ENCODE measurements around the gene FABP7.
"Not testable (repeated sequence)": the region's sequence is repeated elsewhere in the genome, so short reads cannot be mapped to it uniquely, and the experiment has no call there.

Gene FABP7

DNA sequence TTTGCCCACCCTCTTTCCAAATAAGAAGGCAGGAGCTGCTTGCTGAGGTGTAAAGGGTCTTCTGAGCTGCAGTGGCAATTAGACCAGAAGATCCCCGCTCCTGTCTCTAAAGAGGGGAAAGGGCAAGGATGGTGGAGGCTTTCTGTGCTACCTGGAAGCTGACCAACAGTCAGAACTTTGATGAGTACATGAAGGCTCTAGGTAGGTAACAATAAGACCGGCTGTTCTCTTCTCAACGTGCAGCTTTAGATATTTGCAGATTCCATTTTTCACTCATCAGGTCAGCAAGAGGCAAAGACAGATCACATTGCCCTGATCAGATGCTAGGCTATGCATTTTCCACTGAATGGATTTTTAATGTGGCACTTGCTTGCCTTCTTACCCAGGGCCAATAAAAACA is at the start of gene FABP7:
FABP7 (plus strand) TSS at position 50 of the 400 bp plus-strand sequence; CDS start at position 129, 79 bp downstream.
- DNase-seq (ENCODE audit: low spot score): no peak

DNA sequence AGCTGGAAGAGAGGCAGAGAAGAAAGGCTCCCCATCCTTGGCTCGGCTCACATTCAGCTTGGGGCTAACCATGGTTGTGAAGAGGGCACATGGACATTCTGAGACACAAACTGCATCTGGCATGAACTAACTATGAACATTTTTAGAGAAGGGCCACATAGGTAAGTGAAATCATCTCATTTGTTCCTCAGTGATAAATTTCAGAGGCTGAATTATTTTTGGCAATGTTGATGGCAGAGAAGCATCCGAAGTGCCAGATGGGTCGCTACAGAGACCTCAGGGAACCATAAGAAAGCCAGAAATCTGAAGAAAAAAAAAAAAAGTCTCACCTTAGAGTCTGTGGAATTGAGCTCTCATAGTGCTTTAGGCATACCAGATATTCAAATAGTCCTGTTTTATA is 49.2 kb upstream of the FABP7 start:
- no peak for DNase-seq (ENCODE audit: low spot score)

DNA sequence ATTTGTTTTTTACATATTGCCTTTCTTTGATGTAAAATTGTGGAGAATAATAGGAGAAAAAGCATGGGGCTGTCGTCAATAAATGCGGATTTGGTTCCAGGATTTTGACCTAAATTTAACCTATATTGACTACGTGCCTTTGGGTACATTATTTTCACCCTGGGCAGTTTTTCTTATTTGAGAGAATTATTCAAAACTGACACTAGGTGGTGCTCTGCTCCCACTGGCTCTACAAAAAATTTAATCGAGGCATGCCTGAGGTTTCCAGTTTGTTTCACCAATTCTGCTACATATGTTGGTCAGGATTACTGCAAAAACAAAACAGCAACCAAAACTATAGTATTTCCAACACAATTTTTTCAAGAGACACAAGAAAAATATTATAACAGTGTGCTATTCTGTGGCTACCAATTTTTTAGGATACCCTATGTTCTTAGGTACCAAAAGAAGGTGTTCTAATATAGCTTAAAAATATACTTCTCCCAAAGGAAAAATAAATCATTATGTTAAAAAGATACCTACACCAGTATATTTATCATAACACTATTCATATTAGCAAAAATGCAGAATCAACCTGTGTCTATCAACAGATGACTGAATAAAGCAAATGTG is 48.6 kb upstream of the FABP7 start:
- no peak for DNase-seq (ENCODE audit: low spot score)

DNA sequence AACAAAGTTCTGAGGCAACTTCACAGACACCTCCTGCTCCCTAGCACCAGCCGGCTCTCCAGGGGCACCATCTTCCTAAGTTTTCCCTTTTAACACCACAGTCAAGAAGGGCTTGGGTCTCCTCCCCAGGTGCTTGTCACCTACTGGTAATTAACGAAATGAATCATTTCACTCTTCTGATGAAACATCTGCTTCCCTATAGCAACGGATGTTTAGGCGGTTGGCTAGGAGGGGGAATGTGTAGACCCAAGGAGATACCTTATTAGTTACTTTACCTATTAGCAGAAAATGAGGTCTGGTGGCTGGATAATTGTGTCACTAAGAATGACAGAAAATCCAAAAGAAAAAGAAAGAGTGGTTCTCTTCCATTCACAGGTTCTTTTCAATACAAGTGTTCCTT is 46.3 kb upstream of the FABP7 start:
- no peak for DNase-seq (ENCODE audit: low spot score)

DNA sequence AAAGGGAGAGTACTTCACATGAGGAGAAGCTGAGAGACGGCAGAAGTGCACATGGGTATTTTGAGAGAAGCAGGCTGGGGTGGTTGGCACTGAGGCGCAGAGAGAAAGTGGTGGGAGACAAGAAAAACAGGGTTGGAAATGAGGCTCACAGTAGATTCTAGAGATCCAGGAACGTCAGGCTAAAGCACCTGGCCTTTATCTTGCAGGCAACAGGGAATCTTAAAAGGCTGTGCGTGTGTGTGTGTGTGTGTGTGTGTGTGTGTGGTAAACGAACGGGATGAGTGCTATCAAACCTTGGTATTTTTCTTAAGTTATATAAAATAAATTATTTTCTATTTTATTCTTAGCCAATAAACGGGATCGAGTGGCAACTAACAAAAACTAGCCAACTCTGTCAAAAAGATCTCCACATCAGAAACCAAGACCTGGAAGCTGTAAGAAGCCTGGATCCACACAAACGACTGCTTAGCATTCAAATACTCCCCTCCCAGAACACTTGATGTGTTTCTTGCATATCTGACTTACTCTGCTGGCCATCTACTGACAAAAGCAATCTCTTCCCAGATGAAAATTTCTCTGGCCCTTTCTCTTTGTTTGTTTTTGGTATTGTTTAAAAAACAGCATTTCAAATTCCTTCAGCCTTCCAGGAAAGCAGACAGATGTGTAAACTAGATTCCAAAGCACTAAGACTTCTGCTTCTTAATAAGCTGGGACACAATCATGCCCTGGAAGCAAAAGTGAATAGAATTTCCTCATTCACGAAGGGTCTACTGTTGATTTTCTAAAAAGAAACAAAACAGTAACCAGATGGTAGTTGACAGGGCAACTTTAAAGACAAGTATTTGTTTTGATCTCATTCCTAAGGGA is 44.8 kb upstream of the FABP7 start:
- DNase-seq (ENCODE audit: low spot score): no peak

DNA sequence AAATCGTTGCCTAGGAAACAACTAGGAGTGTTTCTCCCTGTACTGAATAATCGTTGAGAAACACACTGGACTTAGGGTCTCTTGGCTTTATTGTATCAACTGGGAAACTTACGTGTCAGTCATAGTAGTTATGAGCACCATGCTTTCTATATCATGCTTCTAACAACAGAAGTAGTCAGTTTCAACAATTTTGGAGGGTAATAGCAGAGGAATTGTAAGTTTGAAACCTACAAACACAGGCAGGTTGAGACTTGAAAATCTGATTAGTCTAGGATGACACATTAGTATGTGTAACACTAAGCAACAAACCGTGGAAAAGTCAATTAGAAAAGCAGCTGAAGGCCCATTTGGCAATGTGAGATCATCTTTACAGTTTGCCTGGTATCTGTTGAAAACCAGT is 43.9 kb upstream of the FABP7 start:
- no peak for DNase-seq (ENCODE audit: low spot score)

DNA sequence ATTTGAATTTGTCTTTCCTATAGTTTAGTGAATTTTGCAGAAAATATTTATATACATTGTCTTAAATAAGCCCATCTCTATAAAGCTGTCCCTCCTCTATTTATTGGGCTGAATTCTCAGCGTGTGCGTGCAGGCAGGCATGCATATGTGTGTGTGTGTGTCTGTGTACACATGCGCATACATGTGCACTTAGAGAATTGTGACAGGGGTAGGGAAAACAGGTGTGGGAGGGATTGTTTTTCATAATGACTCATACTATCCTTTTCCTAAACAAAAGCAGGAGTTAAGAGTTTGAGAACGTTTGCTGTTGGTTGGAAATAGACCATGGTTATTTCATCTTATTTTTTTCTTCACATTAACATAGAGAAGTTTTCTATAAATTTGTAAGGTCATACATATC is 43.4 kb upstream of the FABP7 start:
- no peak for DNase-seq (ENCODE audit: low spot score)

DNA sequence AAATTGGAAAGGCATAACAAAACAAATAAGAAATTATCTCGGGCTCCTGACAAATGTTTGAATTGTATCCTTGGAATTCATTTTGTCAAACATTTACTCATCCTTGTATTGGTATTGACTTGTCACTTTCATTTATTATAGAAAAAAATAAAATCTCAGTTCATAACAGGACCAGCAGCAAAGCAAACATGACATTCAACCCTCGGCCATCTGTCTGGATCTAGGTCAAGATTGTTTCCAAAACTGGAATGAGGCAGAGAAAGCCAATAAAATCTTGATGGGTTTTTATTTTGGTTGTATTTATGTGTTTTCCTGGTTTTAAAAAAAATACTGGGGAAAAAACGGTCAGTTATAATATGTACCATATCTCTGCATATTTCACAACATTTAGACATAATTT is 42.9 kb upstream of the FABP7 start:
- no peak for DNase-seq (ENCODE audit: low spot score)

DNA sequence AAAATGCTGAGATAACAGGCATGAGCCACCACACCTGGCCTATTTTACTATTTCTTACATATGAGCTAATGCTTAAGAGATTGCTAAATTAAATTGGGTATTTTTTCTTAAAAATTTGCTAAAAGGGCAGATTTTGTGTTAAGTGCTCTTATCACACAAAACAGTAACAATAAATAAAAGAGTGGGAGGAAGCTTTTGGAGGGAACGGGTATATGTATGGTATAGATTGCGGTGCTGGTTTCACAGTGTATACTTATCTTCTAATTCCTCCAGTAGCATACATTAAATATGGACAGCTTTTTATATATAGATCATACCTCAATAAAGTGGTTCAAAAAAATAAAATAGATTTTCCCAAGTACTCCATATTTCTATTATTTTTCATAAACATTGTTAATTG is 39.4 kb upstream of the FABP7 start:
- no peak for DNase-seq (ENCODE audit: low spot score)

DNA sequence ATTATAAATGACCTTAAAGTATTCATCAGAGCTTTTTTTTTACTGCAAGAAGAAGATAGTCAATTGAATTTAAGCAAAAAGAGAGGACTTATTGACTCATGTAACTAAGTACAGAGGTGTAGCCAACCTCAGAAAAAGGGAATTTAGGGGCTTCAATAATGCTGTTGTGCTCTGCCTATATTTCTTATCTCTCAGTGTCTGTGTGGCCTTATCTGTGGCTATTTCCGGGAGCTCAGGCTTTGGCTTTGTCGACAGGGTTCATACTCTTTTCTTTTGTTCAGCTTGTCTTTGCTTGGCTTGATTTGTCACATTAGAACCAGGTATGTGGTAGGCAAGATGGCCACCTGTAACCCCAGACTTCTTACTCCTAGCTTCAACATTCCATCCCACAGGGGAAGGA is 38.6 kb upstream of the FABP7 start:
- DNase-seq (ENCODE audit: low spot score): no peak

DNA sequence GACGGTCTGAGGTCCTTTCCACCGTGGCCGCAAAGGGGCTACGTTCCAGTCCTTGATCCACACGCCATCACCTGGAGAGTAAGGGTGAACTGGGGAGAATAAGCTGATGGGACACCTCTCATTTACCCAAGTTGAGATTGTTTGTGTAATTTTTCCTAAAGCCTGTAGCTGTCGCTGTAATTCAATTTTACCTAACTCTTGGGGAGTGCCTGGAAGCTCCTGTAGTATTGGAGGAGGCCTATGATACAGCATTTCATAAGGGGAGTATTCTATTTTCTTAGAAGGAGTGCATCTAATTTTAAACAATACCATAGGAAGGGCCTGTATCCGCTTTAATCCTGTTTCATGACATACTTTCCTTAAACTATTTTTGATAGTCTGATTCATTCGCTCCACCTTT is 35.3 kb upstream of the FABP7 start:
- DNase-seq (ENCODE audit: low spot score): not testable (repeated sequence)

DNA sequence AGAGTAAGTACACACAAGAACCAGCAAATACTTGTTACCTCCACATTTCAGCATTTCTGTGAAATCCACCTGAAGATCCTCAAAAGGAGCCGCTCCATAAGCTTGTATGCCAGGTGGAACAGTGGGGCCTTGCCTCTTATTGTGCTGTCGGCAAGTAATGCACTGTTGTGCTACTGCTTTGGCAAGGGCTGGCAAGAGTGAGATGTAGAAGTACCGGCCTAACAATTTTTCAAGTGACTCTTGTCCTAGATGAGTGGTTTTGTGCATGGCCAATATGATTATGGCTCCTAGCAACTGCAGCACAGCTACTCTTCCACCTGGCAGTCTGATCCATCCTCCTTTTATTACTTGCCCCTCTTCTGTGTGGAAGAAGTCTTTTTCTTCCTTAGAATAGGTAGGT is 34.7 kb upstream of the FABP7 start:
- DNase-seq (ENCODE audit: low spot score): not testable (repeated sequence)

DNA sequence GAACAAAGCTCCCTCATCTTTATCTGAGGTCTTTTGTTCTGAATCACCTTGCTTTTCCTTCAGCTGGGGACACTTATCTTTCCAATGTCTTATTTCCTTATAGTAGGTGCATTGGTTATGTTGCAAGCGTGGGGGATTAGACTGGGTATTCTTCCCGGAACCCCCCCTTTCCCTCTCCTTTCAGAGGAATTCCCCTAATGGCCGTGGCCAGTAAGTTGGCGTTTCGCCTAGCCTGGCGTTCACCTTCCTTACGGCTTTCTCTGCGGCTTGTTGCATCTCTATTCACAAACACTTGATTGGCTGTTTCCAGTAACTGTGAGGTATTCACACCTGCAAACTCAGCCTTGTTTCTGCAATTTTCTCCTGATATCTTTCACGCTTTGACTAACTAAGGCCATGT is 32.8 kb upstream of the FABP7 start:
- DNase-seq (ENCODE audit: low spot score): no peak

DNA sequence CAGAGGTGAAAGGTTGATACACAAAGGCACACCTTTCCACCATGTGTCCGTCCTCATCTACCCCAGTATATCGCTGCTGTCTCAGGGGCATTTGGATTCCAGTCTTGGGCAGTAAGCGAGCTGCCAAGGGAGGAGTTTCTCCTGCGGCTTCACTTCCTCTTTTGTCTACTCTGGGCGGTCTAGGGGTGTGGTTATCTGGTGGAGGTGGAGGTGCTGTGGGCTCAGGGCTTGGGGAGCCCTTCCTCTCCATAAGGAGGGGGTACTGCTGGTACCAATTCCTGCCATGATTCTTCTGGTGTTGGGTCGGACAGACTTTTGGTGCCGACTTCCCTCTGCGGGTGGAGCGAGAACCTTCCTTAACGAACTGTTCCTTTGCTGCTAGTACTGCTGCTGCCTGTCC is 31.9 kb upstream of the FABP7 start:
- DNase-seq (ENCODE audit: low spot score): no peak

DNA sequence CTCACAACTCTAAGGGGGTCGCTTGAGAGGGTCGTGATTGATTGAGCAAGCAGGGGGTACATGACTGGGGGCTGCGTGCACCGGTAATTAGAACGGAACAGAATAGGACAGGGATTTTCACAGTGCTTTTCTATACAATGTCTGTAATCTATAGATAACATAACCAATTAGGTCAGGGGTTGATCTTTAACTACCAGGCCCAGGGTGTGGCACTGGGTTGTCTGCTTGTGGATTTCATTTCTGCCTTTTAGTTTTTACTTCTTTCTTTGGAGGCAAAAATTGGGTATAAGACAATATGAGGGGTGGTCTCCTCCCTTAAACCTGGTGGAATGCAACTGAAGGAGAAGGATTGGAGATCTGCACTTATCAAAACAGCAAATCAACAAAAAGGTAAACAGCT is 30.6 kb upstream of the FABP7 start:
- not testable (repeated sequence) for DNase-seq (ENCODE audit: low spot score)

DNA sequence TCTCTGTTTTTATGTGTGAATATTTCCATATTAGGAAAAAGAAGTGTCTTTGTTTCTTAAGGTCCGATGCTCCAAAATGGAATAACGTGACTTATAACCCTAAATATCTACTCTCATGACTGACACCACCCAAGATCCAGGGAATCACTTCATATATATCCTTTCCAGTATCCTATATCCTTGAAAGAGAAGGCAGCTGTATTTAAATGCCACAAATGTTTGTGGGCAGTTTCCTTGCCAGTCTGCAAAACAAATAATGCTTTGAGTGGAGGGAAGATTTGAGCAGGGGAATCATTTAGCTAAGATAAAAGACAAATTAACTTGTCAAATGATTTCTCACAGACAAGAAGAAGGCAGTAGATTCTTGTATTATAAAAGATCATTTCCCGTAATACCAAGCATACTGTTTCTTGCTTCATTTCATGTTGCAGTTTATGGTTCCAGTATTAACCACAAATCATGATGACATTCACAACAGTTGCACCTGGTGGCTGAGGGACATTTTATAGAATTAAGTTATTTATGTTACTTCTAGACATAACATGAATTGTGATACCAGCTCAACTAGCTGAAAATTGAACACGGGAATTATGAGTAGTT is 30.0 kb upstream of the FABP7 start:
- DNase-seq (ENCODE audit: low spot score): no peak

DNA sequence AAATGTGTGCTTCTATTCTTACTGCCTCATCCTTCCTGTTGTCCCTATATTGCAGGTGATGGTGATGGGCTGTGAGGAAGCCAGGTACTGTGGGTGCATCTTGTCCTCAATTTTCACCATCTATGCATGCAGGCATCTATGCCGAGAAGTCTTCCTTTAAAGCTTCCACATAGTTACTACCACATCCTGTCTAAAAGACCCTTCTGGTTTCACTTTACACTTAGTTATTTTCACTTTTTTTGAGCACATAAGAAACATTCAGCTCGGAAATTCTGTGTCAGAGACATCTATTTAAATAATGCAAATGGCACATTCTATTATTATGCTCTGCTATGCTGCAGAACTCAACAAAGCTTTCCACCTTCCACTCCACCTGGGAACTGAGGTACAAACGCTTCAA is 28.2 kb upstream of the FABP7 start:
- DNase-seq (ENCODE audit: low spot score): no peak

DNA sequence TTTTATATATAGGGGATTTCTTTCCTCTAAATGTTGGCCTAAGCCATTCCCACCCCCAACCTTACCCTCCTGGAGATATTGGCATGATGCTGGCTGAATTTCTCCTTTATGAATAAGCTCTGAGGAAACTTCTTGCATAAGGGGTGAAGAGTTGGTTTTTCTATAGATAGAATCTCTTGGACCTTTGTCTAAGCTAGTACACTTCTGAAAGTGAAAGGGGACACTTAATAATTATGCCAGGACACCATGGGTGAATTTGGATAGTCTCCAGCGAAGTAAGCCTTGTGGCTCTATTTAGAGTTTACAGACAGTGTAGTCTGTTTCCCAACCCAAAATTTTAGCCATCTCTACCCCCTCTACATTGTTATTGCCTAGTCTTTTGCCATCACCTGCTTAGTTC is 27.1 kb upstream of the FABP7 start:
- DNase-seq (ENCODE audit: low spot score): no peak

DNA sequence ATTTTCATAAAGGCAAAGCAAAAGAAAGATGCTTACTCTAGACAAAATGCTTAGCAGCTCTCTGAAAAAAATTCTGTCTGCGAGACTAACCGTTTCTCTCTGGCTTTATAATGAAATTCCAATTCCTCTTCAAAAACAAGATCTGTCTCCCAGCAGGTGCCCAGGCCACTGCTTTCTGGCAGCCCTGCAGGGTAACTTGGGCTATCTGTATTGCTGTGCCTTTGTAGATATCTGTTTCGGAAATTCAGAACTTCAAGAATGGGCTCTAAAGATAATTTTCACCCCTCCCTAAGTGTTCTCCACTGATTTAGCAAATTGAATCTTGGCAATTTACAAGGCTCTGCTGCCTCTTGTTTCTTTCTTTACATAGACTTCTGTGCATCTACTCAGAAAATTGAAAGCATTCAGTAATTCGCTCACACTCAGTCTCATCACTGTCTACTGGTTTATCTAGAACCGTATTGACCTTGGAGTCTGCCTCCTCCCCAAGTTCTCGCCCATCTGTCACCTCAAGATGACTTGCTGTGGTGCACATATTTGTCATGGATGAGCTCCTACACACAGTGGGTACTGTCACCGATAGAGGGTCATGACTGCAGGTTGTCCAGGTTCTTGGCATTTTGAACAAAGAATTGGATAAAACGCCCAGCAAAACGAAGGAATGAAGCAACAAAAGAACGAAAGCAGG is 26.4 kb upstream of the FABP7 start:
- no peak for DNase-seq (ENCODE audit: low spot score)

DNA sequence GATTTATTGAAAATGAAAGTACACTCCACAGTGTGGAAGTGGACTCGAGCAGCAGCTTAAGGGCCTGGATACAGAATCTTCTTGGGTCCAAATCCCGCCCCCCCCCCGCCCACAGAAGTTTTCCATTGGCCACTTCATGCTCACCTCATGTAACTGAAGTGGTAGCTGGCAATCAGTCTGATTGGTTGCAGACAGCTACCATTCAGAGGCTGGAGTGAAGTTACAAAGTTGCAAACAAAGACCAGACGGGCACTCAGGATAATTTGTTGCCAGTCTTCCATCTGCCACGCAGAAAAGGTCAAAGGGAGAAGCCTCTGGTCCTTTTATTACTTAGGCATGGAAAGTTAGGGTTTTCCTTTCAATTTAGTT is 25.8 kb upstream of the FABP7 start:
- no peak for DNase-seq (ENCODE audit: low spot score)

DNA sequence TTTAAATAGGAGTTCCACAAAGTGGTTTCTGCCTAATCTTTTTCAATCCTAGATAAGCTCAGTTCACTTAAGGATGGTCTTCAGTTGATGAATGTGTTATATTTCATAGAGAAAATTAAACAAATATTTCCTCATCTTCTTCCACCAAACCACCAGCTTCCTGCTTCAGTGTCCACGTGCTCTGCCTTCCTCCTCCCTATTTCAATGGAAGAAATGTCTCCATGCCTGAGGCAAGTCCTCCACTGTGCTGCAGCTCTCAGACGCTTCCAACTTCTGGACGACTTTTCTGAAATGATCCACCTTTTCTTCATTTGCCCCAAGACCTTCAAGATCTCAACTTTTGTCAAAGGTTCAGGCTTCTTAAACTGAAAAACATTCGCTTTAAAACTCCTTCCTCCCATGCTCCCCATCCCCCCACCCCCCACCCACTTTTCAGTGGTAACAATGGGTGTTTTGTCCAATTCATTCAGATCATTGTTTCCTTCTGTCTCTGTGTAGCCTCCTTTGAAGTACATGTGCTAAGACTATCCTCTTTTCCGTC is 25.3 kb upstream of the FABP7 start:
- no peak for DNase-seq (ENCODE audit: low spot score)

DNA sequence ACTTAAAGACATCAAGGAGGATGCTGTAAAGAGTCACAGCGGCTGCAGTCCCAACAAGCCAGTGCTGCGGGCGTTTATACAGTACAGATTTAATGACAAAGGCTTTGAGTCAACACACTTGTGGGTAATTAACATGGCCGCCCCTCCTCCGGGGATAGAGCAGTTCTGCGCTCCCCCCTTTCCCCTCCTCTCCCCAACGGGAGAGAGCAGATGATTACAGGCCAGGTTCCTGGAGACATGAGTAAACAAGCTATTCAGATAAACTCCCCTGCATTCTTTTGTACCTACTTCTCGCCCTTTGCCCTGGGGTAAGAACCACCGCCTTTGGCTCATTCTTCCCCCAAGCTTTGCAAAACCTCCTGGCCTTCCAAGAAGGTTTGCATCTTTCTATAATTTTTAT is 23.6 kb upstream of the FABP7 start:
- DNase-seq (ENCODE audit: low spot score): no peak

DNA sequence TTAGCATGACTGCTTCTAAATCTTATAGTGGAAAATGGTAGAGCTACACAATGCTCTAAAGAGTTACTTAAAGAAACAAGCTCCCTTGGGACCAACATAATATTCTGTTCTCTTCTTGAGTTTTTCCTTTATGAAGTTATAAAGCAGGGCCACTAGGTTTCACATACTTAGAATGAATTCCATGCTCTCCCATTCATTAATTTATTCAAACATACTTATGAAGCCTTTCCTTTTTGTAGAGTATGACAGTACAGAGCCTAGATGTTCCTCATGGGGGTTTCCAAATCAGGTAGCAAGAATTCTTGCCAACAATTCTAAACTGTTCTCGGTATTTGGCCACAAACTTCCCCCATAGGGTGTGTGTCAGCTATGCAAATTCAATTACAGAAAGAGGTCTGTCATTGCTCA is 20.6 kb upstream of the FABP7 start:
- no peak for DNase-seq (ENCODE audit: low spot score)

Data from CD4-positive, alpha-beta T cell treated with Interleukin-6 at 100 ng/mL for 8 hours (primary cell).